HUES6 (cell line): ENCODE data around the gene KIF5A.

ENCODE experiments used
- H3K27ac ChIP-seq: 2 replicates; pipeline ENCODE4 v1.7.0; 2013; ENCODE audit warnings: low read depth, mild to moderate bottlenecking, low read length, inconsistent platforms
- H3K27me3 ChIP-seq: 2 replicates; pipeline ENCODE4 v1.6.1; 2013; ENCODE audit warnings: low read length; ENCODE audit not compliant: control insufficient read depth, insufficient read depth
- H3K36me3 ChIP-seq: 2 replicates; pipeline ENCODE4 v1.6.1; 2013; ENCODE audit warnings: low read length; ENCODE audit not compliant: control insufficient read depth, insufficient read depth
- H3K4me1 ChIP-seq: 2 replicates; pipeline ENCODE4 v1.6.1; 2013; ENCODE audit warnings: low read length; ENCODE audit not compliant: control insufficient read depth, insufficient read depth
- H3K4me3 ChIP-seq: 2 replicates; pipeline ENCODE4 v1.5.1; 2013; ENCODE audit warnings: low read depth, low read length
- H3K9ac ChIP-seq: one replicate; pipeline ENCODE4 v1.6.1; 2013; ENCODE audit warnings: mild to moderate bottlenecking, low read length
- H3K9me3 ChIP-seq: 2 replicates; pipeline ENCODE4 v1.6.1; 2013; ENCODE audit warnings: low read depth, low read length; ENCODE audit not compliant: control insufficient read depth, insufficient read depth

The KIF5A gene

DNA sequence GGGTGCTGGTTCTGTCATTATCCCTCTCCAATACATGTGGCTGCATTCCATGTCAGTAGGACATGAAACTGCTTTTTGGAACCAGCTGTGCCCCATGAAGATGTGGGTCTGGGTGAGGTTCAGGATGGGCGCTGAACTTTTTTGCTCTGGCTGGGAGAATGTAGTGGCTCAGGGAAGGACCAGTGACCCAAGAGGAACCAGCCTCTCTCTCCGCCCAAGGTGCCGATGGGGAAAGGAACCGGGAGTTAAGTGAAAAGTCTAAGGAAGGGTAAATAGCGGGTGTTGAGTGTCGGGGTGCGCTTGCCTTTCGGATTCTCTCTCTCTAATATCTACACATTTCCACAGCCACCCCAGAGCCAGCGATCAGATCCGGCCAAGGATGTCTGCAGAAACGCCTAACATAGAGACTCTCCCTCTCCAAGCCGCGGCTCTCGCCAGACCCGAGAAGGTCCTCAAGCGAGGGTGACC is 69.2 kb downstream of the KIF5A start:
- H3K27ac ChIP-seq: no peak overlapping the region
- H3K4me3 ChIP-seq: peak overlapping the region; percentile 56
- peaks cover 96% of the 10 kb centered on the region for H3K27me3 ChIP-seq
- H3K4me1 ChIP-seq: peaks cover 21% of the 10 kb centered on the region; the same call in 1 of the 2 replicates
- no peaks in the 10 kb centered on the region for H3K9me3 ChIP-seq
- no peak overlapping the region for H3K9ac ChIP-seq
- peaks cover 6% of the 10 kb centered on the region; the same call in 1 of the 2 replicates for H3K36me3 ChIP-seq

DNA sequence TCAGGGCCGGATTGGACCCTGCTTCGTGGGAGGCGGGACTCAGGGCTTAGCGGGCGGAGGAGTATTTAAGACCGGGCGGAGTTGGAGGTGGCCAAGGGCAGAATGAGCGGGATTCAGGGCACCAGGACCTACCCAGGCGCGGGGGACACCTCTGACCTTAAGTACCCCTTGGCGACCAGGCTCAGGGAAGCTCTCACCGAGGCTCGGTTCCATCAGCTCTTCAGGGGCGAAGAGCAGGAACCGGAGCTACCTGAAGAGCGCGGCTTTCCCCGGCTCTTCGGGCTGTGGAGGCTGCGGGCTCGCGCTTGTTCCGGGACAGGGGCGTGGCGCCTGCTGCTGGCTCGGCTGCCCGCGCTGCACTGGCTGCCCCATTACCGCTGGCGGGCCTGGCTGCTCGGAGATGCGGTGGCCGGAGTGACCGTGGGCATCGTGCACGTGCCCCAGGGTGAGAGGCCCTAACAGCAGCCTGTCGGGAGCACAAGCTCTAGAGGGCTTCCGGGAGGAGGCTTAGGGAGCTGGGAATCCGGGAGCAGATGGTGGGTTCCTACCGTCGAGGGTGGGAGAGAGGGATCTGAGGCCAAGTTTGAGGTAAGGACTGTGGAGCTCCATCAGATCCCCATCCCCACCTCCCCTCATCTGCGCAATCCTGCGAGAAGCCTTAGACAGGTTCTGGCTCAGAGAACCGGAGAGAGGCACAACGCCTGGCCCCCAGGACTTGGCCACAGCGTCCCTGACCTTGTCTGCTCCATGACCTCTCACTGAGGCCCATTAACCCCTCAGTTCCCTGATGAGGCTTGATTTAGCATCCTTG is 69.8 kb downstream of the KIF5A start:
- Histone ChIP-seq H3K36me3 (peaks cover 6% of the 10 kb centered on the region; the same call in 1 of the 2 replicates), H3K9ac (no peak overlapping the region), H3K4me3 (peak overlapping the region; percentile 56), H3K27me3 (peaks cover 99% of the 10 kb centered on the region), H3K27ac (no peak overlapping the region), H3K4me1 (peaks cover 16% of the 10 kb centered on the region; the same call in 1 of the 2 replicates), H3K9me3 (no peaks in the 10 kb centered on the region)

DNA sequence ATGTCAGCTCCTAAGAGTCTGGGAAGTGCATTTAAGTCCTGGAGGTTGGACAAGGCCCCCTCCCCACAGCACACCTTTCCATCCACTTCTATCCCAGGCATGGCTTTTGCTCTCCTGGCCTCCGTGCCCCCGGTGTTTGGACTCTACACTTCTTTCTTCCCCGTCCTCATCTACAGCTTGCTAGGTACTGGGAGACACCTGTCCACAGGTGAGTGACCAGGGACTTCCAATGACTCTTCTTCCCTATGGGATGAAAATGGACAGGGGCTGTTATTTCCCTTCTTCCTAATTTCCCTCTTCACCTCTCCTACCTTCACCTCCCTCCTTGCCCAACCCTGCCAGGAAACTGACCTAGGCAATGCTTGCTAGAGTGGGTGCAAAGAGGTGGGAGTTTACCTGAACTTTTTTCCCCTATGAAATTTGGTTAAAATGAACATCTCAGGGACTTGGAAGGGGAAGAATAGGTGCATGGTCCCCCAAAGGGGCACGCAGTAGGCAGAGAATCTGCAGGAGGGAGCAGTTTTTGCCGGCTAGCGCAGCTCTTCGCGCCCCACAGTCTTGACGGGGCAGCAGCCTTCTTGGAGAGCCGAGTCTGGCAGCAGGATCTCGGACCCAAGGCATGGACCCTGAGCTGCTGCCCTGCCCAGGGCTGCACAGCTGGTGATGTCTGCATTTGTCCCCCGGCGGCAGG is 70.5 kb downstream of the KIF5A start:
- no peak overlapping the region for H3K9ac ChIP-seq
- no peak overlapping the region for H3K27ac ChIP-seq
- peak overlapping the region; percentile 57 for H3K4me3 ChIP-seq
- no peaks in the 10 kb centered on the region for H3K9me3 ChIP-seq
- peaks cover 99% of the 10 kb centered on the region for H3K27me3 ChIP-seq
- H3K36me3 ChIP-seq: peaks cover 4% of the 10 kb centered on the region; the same call in 1 of the 2 replicates
- peaks cover 16% of the 10 kb centered on the region; the same call in 1 of the 2 replicates for H3K4me1 ChIP-seq

DNA sequence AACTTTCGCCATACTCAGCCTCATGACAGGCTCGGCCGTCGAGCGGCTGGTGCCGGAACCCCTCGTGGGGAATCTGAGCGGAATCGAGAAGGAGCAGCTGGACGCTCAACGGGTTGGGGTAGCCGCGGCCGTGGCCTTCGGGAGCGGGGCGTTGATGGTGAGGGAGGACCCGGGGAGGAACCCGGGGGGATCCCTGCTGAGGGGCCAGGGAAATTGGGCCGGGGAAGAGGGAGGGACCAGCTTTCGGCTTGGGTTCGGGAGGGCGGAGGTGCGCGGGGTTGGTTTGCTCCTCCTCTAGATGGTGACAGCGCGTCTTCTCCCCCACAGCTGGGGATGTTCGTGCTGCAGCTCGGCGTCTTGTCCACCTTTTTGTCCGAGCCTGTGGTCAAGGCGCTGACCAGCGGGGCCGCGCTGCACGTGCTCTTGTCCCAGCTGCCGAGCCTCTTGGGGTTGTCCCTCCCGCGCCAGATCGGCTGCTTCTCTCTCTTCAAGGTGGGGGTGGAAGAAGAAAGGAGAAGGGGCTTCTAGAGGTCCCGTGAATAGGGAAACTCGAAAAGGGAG is 71.2 kb downstream of the KIF5A start:
- Histone ChIP-seq H3K36me3 (no peaks in the 10 kb centered on the region), H3K4me3 (peak overlapping the region; percentile 57), H3K9me3 (no peaks in the 10 kb centered on the region), H3K4me1 (peaks cover 16% of the 10 kb centered on the region; the same call in 1 of the 2 replicates), H3K27ac (no peak overlapping the region), H3K9ac (no peak overlapping the region), H3K27me3 (peaks cover 99% of the 10 kb centered on the region)

DNA sequence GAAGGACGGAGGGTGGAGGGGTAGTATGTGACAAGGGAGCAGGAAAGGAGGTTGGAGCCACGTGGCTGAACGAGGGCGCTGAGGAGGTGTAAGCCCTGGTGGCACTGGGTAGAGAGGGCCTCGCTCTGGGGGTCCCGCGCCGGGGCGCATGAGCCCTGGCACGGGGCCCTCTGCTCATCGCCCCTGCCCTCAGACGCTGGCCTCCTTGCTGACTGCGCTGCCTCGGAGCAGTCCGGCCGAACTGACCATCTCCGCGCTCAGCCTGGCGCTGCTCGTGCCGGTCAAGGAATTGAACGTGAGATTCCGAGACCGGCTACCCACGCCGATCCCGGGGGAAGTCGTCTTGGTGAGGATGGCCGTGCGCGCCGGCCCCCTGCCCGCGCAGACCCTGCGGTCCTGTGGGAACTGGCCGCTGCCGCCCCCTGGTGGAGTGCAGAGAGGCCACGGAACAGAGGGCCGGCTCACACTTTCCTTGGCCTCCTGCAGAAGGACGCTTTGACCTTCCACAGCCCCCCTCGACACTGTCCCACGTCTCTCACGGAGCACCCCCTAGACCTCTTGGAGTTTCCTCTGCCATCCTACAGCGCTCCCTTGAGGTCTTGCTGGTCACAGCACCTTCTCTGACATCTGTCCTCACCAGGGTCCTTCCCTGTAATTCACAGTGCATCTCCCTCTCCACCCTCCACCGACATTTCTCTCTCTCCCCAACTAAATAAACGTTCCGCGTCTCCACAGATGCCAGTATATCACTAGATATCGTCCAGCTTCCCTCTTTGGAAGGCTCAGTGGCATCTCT is 71.9 kb downstream of the KIF5A start:
- peak overlapping the region; percentile 57 for H3K4me3 ChIP-seq
- H3K27ac ChIP-seq: no peak overlapping the region
- no peaks in the 10 kb centered on the region for H3K36me3 ChIP-seq
- no peaks in the 10 kb centered on the region for H3K9me3 ChIP-seq
- H3K4me1 ChIP-seq: peaks cover 16% of the 10 kb centered on the region; the same call in 1 of the 2 replicates
- no peak overlapping the region for H3K9ac ChIP-seq
- peaks cover 99% of the 10 kb centered on the region for H3K27me3 ChIP-seq

DNA sequence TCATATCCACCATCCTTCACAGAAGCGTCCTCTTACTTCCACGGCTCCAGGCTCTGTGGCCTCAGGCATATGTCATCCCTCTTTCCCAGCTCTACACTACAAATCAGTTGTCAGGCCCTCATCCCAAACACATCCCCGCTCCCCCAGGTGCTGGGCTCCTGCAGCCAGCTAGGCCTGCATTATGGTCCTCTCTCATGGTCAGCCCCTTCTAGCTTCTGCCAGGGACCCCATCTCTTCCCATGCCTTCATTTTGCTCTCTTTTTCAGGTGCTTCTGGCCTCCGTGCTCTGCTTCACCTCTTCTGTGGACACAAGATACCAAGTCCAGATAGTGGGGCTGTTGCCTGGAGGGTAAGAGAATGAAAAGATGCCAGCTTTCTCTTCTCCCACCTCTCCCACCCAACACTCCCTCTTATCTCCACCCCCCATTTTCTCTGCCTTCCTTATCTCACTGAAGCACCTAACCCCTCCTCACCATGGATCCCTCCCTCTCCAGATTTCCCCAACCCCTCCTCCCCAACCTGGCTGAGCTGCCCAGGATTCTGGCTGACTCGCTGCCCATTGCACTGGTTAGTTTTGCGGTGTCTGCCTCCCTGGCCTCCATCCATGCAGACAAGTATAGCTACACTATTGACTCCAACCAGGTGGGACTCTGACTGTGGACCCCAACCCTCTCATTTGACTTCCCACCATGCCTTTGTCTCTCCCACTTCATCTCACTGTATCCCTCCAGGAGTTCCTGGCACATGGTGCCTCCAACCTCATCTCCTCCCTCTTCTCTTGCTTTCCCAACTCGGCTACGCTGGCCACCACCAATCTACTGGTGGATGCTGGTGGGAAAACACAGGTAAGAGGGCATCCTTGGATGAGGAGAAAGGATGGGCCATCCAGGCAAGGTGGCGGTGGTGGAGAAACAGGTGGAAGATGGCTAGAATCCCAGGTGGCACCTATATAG is 72.7 kb downstream of the KIF5A start:
- Histone ChIP-seq H3K27ac (no peak overlapping the region), H3K9ac (no peak overlapping the region), H3K9me3 (no peaks in the 10 kb centered on the region), H3K27me3 (peaks cover 100% of the 10 kb centered on the region), H3K36me3 (no peaks in the 10 kb centered on the region), H3K4me1 (peaks cover 16% of the 10 kb centered on the region), H3K4me3 (no peak overlapping the region; the same call in 1 of the 2 replicates)

DNA sequence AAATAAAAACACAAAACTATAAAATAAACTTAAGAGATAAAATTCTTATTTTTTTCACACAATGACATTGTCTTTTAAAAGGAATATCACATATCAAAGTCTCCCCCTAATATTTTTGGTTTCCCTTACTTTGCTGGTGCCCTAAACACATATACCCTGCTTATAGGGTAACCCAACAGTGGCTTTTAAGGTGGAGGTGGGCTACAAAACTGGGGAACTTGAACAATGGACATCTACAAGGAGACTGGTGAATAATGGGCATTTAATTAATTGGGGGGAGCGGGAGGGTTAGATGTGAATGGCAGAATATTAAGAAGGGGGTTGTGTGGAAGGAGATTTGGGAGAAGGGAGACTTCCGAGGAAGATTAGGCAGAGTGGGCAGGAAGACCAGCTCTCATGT is 73.5 kb downstream of the KIF5A start:
- no peaks in the 10 kb centered on the region for H3K36me3 ChIP-seq
- peaks cover 100% of the 10 kb centered on the region for H3K27me3 ChIP-seq
- H3K9me3 ChIP-seq: no peaks in the 10 kb centered on the region
- H3K27ac ChIP-seq: no peak overlapping the region
- H3K4me3 ChIP-seq: no peak overlapping the region
- no peak overlapping the region for H3K9ac ChIP-seq
- peaks cover 20% of the 10 kb centered on the region for H3K4me1 ChIP-seq

DNA sequence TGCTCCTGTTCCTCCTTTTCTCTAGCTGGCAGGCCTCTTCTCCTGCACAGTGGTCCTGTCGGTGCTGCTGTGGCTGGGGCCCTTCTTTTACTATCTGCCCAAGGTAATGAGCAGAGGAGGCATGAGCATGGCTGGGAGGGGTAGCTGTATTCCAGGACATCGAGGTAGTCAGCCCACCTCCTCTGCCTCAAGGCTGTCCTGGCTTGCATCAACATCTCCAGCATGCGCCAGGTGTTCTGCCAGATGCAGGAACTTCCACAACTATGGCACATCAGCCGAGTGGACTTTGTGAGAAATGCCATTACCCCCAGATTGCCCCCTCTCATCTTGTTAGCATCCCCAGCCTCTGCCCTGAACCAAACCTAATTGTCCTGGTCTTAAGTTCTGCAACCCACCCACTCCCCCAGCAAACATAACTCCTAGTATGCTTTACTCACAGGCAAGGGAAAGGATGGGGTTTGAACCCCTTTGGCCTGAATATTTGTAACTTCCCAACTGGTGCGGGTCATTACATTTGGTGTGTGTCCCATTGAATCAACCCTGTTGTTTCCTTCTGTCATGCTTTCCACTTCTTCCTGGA is 74.1 kb downstream of the KIF5A start:
- no peak overlapping the region for H3K27ac ChIP-seq

DNA sequence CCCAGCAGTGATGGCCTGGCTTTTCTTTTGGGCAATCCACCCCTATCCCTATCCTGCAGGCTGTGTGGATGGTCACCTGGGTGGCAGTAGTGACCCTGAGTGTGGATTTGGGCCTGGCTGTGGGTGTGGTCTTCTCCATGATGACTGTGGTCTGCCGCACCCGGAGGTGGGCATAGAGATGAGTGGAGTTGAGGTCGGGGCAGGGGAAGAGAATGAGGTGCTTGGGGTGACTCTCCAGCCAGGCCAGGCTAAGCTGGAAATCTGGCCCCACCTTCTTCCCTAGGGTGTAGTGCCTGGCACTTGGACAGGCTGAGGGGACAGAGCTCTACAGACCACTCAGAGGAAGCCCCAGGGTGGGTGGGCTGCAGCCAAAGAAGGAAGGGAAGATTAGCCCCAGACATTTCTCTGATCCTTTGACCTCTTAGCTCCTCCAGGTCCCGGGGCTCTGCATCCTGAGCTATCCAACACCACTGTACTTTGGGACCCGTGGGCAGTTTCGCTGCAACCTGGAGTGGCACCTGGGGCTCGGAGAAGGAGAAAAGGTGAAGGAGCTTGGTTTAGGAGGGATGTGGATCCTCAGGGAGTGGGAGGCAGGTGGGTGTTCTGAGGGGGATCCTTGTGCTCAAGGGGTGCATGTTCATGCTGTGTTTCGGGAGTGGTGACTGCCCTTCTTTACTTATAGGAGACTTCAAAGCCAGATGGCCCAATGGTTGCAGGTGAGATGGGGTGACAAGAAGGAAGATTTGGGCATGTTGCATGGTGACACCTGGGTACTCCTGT is 74.8 kb downstream of the KIF5A start:
- H3K9ac ChIP-seq: no peak overlapping the region
- H3K36me3 ChIP-seq: no peaks in the 10 kb centered on the region
- H3K27ac ChIP-seq: no peak overlapping the region
- peaks cover 100% of the 10 kb centered on the region for H3K27me3 ChIP-seq
- H3K4me3 ChIP-seq: no peak overlapping the region
- H3K9me3 ChIP-seq: no peaks in the 10 kb centered on the region
- H3K4me1 ChIP-seq: peaks cover 14% of the 10 kb centered on the region

More for the DNA sequence above, 74.1 kb downstream of the KIF5A start:
- H3K9me3 ChIP-seq: no peaks in the 10 kb centered on the region
- no peak overlapping the region for H3K9ac ChIP-seq
- no peaks in the 10 kb centered on the region for H3K36me3 ChIP-seq
- H3K27me3 ChIP-seq: peaks cover 100% of the 10 kb centered on the region
- H3K4me1 ChIP-seq: peaks cover 19% of the 10 kb centered on the region
- no peak overlapping the region for H3K4me3 ChIP-seq
